GM23248 (cell line): Measurements from ENCODE around the gene FIP1L1. TPM values are rescaled to one million over a fixed set of nuclear protein-coding genes. Genes with fewer than 3 reads are reported as not detected.
"Not testable (repeated sequence)": the region's sequence is repeated elsewhere in the genome, so short reads cannot be mapped to it uniquely, and the experiment has no call there.

ENCODE experiments used
- DNase-seq: peaks from one replicate; pipeline ENCODE4 v3.0.0-alpha.2; 2015
- H2AFZ ChIP-seq: fragments of 200-600 bp; sonication (generic); 2 replicates; pipeline ENCODE4 v1.6.1; 2016; ENCODE audit warnings: antibody characterized with exemption
- H3F3A ChIP-seq: fragments of 200-600 bp; sonication (generic); 2 replicates; pipeline ENCODE4 v1.6.1; 2016; ENCODE audit warnings: mild to moderate bottlenecking, antibody characterized with exemption, mixed run types; ENCODE audit not compliant: insufficient read depth
- H3K27ac ChIP-seq: fragments of 200-600 bp; sonication (generic); 2 replicates; pipeline ENCODE4 v1.5.1; 2016; ENCODE audit warnings: mild to moderate bottlenecking
- H3K27me3 ChIP-seq: fragments of 200-600 bp; sonication (generic); replicated peaks from 2 replicates; pipeline ENCODE4 v1.6.1; 2016; ENCODE audit warnings: mild to moderate bottlenecking; ENCODE audit not compliant: insufficient read depth
- H3K36me3 ChIP-seq: fragments of 200-600 bp; sonication (generic); 2 replicates; pipeline ENCODE4 v1.6.1; 2016; ENCODE audit warnings: low read depth, mild to moderate bottlenecking
- H3K4me1 ChIP-seq: fragments of 200-600 bp; sonication (generic); 2 replicates; pipeline ENCODE4 v1.6.1; 2016; ENCODE audit warnings: mild to moderate bottlenecking; ENCODE audit not compliant: insufficient read depth
- H3K4me2 ChIP-seq: fragments of 200-600 bp; sonication (generic); one replicate; pipeline ENCODE4 v1.6.1; 2016; ENCODE audit warnings: mild to moderate bottlenecking; ENCODE audit not compliant: unreplicated experiment
- H3K4me3 ChIP-seq: fragments of 200-600 bp; sonication (generic); 2 replicates; pipeline ENCODE4 v1.5.1; 2016; ENCODE audit warnings: mild to moderate bottlenecking
- H3K79me2 ChIP-seq: fragments of 200-600 bp; sonication (generic); 2 replicates; pipeline ENCODE4 v1.6.1; 2016; ENCODE audit warnings: mild to moderate bottlenecking; ENCODE audit not compliant: insufficient read depth
- H3K9ac ChIP-seq: fragments of 200-600 bp; sonication (generic); 2 replicates; pipeline ENCODE4 v1.6.1; 2016; ENCODE audit warnings: mild to moderate bottlenecking
- H3K9me2 ChIP-seq: fragments of 200-600 bp; sonication (generic); 2 replicates; pipeline ENCODE4 v1.6.1; 2016; ENCODE audit warnings: mixed run types, mild to moderate bottlenecking, moderate library complexity; ENCODE audit not compliant: insufficient read depth
- H3K9me3 ChIP-seq: fragments of 200-600 bp; sonication (generic); one replicate; pipeline ENCODE4 v1.6.1; 2017; ENCODE audit warnings: low read depth
- H4K20me1 ChIP-seq: fragments of 200-600 bp; sonication (generic); 2 replicates; pipeline ENCODE4 v1.6.0; 2016; ENCODE audit not compliant: insufficient read depth
- EZH2 ChIP-seq: fragments of 200-600 bp; sonication (generic); IDR thresholded peaks from 2 replicates; pipeline ENCODE4 v1.6.1; 2018; ENCODE audit warnings: antibody characterized with exemption, mild to moderate bottlenecking; ENCODE audit not compliant: insufficient read depth, poor library complexity, severe bottlenecking
- EZH2phosphoT487 ChIP-seq: fragments of 200-600 bp; sonication (generic); IDR thresholded peaks from 2 replicates; pipeline ENCODE4 v1.6.1; 2018; ENCODE audit warnings: antibody characterized with exemption, moderate library complexity, mild to moderate bottlenecking, low read depth; ENCODE audit not compliant: insufficient read depth
- WGBS, 2 experiments: methylation state at CpG; one replicate each; pipeline ENCODE4 v1.1.6; 2015 to 2017; ENCODE audit warnings: low lambda C conversion rate in 2 of 2, low coverage in 1 of 2; ENCODE audit errors: missing lambda C conversion rate in 2 of 2; 5-methylcytosine and 5-hydroxymethylcytosine counted together
- in situ Hi-C: fragments of 300-500 bp; cut with MboI; formaldehyde crosslinking; loops from 2 replicates; pipeline ENCODE4 v1.15.0; 2020
- polyA plus RNA-seq: library from polyadenylated mRNA; unstranded; fragments of >200 nt; fragmentation: Nextera tagmentation; extraction: Ambion mirVana; gene quantifications from 2 replicates; pipeline ENCODE4 v1.2.1, GENCODE V29; 2016
- total RNA-seq: library from RNA; depleted of rRNA; stranded (reverse); fragments of >200 nt; shearing (Covaris generic); gene quantifications from 2 replicates; pipeline ENCODE4 v1.2.3, GENCODE V29; 2014; rRNA removed

Gene FIP1L1, protein sequence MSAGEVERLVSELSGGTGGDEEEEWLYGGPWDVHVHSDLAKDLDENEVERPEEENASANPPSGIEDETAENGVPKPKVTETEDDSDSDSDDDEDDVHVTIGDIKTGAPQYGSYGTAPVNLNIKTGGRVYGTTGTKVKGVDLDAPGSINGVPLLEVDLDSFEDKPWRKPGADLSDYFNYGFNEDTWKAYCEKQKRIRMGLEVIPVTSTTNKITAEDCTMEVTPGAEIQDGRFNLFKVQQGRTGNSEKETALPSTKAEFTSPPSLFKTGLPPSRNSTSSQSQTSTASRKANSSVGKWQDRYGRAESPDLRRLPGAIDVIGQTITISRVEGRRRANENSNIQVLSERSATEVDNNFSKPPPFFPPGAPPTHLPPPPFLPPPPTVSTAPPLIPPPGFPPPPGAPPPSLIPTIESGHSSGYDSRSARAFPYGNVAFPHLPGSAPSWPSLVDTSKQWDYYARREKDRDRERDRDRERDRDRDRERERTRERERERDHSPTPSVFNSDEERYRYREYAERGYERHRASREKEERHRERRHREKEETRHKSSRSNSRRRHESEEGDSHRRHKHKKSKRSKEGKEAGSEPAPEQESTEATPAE
- 55.2 and 62.5 TPM in 2 replicates for total RNA-seq
- polyA plus RNA-seq = 66.5 and 67.6 TPM in 2 replicates

DNA sequence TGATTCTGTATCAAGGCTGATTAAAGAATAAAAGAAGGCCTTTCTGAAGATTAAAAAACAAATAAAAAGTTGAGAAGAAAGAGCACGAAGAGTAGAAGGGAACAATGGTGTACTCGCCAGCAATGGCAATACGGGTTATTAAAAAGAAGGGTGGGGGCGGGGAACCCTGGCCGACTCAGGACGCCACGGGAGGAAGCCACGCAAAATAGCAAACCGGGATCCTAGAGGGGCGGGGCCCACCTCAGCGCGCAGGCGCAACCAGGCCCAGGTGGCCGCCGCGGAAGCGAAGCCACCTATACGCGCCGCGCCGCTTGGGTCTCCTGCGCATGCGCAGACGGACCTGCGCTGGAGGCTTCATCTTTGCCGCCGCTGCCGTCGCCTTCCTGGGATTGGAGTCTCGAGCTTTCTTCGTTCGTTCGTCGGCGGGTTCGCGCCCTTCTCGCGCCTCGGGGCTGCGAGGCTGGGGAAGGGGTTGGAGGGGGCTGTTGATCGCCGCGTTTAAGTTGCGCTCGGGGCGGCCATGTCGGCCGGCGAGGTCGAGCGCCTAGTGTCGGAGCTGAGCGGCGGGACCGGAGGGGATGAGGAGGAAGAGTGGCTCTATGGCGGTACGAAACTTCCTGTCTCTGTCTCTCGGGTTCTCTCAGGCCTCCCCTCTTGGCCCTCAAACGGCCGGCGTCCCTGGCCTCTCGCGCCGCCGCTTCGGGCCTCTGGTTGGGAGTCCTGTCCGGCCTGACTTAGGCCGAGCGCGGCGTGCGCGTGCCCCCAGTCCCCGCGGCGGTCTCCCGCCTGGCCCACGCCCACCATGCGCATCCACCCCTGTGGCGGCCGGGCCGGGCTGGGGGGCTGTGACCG is at the start of gene FIP1L1:
Gene FIP1L1 (plus strand): TSS at position 323 of the 852 bp plus-strand sequence. CDS start 198 bp downstream, at position 521.
- WGBS, 2 experiments = 1% methylated on average over 66 to 76 of the region's 85 CpGs
- peak within 1 kb of the TSS; percentile 90 for H2AFZ ChIP-seq

DNA sequence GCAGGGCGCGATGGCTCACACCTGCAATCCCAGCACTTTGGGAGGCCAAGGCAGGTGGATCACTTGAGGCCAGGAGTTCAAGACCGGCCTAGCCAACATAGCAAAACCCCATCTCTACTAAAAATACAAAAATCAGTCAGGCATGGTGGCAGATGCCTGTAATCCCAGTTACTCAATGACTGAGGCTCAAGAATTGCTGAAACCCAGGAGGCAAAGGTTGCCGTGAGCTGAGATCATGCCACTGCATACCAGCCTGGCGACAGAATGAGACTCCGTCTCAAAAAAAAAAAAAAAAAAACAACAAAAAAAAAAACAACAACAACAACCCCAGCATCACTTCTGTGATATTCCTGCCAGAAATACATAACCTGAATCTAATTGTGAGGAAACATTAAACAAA is 42.5 kb upstream of the FIP1L1 start:
- in situ Hi-C loops, H2AFZ ChIP-seq, DNase-seq, H3K27ac ChIP-seq, H3K4me2 ChIP-seq, H3K36me3 ChIP-seq, H3K9me3 ChIP-seq, H3K4me3 ChIP-seq, H3K9me2 ChIP-seq, H3F3A ChIP-seq, H3K4me1 ChIP-seq, H3K27me3 ChIP-seq, H4K20me1 ChIP-seq, H3K9ac ChIP-seq: not testable (repeated sequence)
- WGBS, 2 experiments = 89 to 91% methylated on average over 6 of the region's 6 CpGs
- H3K79me2 ChIP-seq = peaks cover 59% of the 10 kb centered on the region

More for the DNA sequence above, at the start of gene FIP1L1:
- Histone ChIP-seq H3K4me2 (peak within 1 kb of the TSS; percentile 91), H3K4me1 (peaks cover 29% of the 10 kb centered on the region), H3K9me3 (no peaks in the 10 kb centered on the region), H3F3A (peaks cover 3% of the 10 kb centered on the region; the same call in 1 of the 2 replicates), H3K27ac (peak within 1 kb of the TSS; percentile 69), H3K9ac (peak within 1 kb of the TSS; percentile 90), H3K9me2 (no peaks in the 10 kb centered on the region), H3K27me3 (no peaks in the 10 kb centered on the region), H3K79me2 (peaks cover 51% of the 10 kb centered on the region), H4K20me1 (no peaks in the 10 kb centered on the region), H3K4me3 (peak within 1 kb of the TSS; percentile 93), H3K36me3 (peaks cover 20% of the 10 kb centered on the region; the same call in 1 of the 2 replicates)
- DNase-seq = peak; percentile 94
- TF ChIP-seq EZH2phosphoT487 (no peak), EZH2 (no peak)
- in situ Hi-C loops = no loop called here

DNA sequence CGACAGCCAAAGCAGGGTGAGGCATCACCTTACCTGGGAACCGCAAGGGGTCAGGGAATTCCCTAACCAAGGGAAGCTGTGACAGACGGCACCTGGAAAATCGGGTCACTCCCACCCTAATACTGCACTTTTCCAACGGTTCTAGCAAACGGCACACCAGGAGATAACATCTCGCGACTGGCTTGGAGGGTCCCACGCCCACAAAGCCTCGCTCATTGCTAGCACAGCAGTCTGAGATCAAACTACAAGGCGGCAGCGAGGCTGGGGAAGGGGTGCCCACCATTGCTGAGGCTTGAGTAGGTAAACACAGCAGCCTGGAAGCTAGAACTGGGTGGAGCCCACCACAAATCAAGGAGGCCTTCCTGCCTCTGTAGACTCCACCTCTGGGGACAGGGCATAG is 37.3 kb upstream of the FIP1L1 start:
- H4K20me1 ChIP-seq, H3K4me1 ChIP-seq, H3K9me2 ChIP-seq, H3K27me3 ChIP-seq, DNase-seq, H3K4me3 ChIP-seq, H2AFZ ChIP-seq, H3F3A ChIP-seq, H3K36me3 ChIP-seq, H3K9ac ChIP-seq, in situ Hi-C loops, H3K27ac ChIP-seq, H3K9me3 ChIP-seq, H3K4me2 ChIP-seq: not testable (repeated sequence)
- H3K79me2 ChIP-seq = peaks cover 98% of the 10 kb centered on the region
- 94 to 99% methylated on average over 12 of the region's 12 CpGs for WGBS, 2 experiments

DNA sequence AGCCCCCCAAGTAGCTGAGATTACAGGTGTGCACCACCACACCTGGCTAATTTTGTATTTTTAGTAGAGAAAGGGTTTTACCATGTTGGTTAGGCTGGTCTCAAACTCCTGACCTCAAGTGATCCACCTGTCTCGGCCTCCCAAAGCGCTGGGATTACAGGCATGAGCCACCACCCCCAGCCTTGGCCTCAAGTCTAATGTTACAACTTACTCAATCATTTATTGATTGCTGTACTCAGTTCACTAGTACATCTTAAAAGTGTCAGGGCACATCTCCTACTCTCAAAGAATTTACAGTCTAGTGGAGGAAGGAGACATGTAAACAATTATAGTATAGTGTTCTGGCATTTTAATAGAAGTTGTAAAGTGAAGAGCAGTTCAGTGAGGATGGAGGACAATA is 31.0 kb upstream of the FIP1L1 start:
- H3K27me3 ChIP-seq, H3K9me2 ChIP-seq, H3K9ac ChIP-seq, H3K9me3 ChIP-seq, DNase-seq, H4K20me1 ChIP-seq, in situ Hi-C loops: not testable (repeated sequence)
- Histone ChIP-seq H3K4me3 (0 out of 2 replicates have a peak overlapping the region, but pooled peaks have one; percentile 34), H3K27ac (peak overlapping the region; percentile 48), H3K36me3 (peaks cover 16% of the 10 kb centered on the region), H3K79me2 (peaks cover 79% of the 10 kb centered on the region), H2AFZ (0 out of 2 replicates have a peak overlapping the region, but pooled peaks have one; percentile 13), H3K4me2 (peak overlapping the region; percentile 60), H3K4me1 (peaks cover 24% of the 10 kb centered on the region), H3F3A (peaks cover 38% of the 10 kb centered on the region)
- 98 to 100% methylated on average over 2 of the region's 2 CpGs for WGBS, 2 experiments
